Fibroblast of mammary gland (primary cell): Measurements from ENCODE around the gene ANGPTL1.

Source experiments
- DNase-seq: peaks from one replicate; pipeline ENCODE4 v3.0.0-alpha.2; 2010; ENCODE audit warnings: low read depth
- H3K4me3 ChIP-seq: 2 replicates; pipeline ENCODE4 v1.5.1; 2011; ENCODE audit warnings: low read depth, mild to moderate bottlenecking, low read length, moderate library complexity; ENCODE audit not compliant: control insufficient read depth
- TF ChIP-seq, protein P1 (sequence below): conservative IDR thresholded peaks from 2 replicates; pipeline ENCODE4 v1.5.1; 2011; ENCODE audit warnings: low read depth, low read length, inconsistent platforms; ENCODE audit not compliant: control insufficient read depth, insufficient read depth

The ANGPTL1 gene

DNA sequence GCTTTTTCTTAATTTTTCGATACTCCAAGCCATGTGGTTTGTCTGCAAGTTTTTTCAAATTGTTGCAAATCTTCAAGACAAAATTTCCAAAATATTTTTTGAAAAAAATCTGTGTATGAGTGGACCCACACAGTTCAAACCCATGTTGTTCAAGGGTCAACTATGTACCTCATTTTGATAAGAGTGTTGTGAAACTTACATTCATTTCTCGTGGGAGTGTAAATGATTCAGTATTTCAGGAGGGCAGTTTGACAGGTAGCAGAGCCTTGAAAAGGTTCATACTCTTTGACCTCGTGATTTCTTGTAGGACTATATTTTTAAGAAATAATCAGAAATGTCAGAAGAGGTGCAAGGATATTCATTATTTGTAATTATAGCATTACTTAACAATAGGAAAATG lies 68.0 kb downstream of the ANGPTL1 start:
- TF ChIP-seq, protein P1, sequence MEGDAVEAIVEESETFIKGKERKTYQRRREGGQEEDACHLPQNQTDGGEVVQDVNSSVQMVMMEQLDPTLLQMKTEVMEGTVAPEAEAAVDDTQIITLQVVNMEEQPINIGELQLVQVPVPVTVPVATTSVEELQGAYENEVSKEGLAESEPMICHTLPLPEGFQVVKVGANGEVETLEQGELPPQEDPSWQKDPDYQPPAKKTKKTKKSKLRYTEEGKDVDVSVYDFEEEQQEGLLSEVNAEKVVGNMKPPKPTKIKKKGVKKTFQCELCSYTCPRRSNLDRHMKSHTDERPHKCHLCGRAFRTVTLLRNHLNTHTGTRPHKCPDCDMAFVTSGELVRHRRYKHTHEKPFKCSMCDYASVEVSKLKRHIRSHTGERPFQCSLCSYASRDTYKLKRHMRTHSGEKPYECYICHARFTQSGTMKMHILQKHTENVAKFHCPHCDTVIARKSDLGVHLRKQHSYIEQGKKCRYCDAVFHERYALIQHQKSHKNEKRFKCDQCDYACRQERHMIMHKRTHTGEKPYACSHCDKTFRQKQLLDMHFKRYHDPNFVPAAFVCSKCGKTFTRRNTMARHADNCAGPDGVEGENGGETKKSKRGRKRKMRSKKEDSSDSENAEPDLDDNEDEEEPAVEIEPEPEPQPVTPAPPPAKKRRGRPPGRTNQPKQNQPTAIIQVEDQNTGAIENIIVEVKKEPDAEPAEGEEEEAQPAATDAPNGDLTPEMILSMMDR: no peak
- no peak overlapping the region for H3K4me3 ChIP-seq
- DNase-seq: no peak
